Stimulated activated CD4-positive, alpha-beta T cell treated with anti-CD3 and anti-CD28 coated beads, Interleukin-2, amount 100 ng/mL, for 24 hours (primary cell): ENCODE results near the gene GINS2.
A peak's percentile ranks its signal among the peaks of the same experiment; 100 is the strongest.

Source experiments
- DNase-seq, 2 donors: peaks; one replicate each; pipeline ENCODE4 v3.0.0-alpha.2; 2020

The GINS2 gene

DNA sequence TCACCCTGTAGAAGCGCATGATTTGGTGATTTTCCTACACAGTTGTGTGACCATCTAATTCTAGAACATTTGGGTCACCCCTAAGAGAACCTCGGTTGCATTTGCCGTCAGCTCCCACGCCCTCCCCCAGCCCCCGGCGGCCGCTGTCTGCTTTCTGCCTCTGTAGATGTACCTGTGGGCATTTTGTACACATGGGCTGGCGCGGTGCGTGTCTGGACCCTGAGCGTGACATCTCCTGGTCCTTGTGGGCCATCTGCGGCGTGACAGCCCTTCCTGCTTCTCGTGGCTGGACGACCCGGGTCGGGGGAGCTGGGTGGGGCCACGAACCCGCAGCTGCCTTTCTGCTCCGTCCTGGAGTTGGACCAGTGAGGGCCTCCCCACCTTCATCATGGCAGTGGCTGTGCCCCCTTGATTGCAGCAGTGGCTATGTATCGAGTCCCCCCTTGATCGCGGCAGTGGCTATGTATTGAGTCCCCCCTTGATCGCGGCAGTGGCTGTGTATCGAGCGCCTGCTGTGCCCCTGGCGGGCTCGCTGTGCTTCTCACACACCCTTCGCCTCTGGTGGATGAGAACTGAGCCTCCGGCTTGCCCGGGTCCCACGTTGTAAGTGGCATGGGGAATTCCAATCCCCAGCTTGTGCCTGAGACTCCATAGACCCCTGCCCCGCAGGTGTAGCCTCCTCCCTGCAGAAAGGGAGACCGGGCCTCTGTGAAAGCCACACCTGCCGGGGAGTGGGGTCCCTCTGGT lies 51.5 kb downstream of the GINS2 start:
- no peak for DNase-seq

DNA sequence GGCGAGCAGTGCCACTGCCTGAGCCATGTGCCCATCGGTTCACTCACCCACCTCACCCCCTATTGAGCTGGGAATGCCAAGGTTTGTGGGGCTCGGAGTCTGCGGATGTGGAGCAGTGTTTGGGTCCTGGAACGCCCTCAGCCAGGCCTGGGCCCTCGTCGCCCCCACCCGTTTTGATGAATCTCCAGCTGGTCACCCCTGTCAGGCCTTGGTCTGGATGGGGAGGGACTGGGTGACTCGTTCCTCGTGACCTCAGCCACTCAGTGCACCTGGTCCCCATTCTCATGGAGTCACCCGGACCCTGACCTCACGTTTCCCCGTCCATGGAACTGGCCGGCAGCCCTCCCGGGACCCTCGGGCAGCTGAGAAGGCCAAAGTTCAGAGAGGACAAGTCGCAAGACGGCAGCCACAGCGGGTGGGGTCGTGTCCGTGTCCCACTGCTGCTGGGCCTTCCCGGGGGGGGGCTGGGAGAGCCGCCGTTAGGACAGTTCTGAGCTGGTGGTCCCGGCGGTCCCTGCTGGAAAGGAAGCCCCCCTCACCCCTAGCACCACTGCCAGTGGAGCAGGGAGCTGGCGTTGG lies 52.4 kb downstream of the GINS2 start:
- no peak for DNase-seq

- DNase-seq = no peak
These were observed 53.1 kb downstream of the GINS2 start for GRCh38 chr16:85635545-85636140.

DNA sequence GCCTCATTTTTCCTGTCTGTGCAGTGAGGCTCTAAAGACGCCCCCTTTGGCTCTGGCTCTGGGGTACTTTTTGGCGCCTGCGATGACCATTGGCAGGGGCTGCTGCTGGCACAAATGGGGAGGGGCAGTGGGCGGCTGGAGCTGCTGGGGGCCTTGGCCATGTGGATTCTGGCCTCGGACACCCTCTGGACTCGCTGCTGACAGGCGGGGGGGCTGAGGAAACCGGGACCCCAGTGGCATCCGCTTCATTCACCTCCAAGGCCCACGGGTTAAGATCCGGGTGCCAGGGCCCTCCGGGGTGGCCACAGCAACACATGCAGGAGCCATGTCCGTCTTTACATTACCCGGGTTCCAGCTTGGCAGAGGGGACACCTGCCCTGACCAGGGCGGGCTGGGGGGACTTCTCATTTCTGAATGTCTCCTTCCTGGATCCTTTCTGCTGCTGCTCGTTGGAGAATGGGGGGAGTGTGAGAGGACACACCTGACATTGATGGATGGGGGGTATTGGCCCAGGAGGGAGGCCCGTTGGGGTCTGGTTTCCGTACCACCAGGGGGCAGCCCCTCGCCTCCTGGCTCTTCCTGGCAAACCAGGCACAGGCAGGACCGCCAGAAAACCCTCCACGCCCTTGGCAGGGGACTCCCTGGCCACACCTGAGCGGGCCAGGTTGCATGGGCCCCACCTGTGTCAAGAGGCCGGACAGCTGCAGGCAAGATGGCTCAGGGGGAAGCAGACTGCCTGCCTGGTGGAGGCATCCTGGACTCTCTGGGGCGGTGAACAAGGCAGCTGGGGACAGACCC lies 53.8 kb downstream of the GINS2 start:
- no peak for DNase-seq

DNA sequence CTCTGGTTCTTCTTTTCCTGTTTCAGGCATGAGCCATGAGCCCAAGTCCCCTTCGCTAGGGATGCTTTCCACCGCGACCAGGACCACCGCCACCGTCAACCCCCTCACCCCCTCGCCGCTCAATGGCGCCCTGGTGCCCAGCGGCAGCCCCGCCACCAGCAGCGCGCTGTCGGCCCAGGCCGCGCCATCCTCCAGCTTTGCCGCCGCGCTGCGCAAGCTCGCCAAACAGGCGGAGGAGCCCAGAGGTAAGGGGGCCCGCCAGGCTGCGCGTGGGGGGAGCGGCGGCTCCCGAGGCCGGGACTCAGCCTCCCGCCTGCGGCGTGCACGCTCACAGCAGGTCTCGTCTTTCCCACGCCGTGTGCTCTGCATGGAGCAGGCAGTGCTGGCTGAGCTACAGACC lies 54.9 kb downstream of the GINS2 start:
- DNase-seq = no peak

DNA sequence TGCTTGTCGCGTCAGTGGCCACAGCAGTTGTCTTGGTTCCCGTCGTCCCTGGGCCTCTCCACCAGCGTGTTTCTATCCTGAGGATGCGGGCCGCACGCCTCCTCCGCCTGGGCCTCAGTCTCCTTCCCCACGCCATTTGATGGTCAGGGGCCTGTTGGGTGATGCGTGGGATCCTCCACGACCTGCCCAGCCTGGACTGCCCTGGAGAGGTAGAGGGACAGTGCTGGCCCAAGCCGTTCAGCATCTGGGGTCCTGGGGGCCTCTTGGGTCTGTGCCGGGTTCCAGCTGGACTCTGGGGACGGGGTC lies 55.4 kb downstream of the GINS2 start:
- DNase-seq = no peak

DNA sequence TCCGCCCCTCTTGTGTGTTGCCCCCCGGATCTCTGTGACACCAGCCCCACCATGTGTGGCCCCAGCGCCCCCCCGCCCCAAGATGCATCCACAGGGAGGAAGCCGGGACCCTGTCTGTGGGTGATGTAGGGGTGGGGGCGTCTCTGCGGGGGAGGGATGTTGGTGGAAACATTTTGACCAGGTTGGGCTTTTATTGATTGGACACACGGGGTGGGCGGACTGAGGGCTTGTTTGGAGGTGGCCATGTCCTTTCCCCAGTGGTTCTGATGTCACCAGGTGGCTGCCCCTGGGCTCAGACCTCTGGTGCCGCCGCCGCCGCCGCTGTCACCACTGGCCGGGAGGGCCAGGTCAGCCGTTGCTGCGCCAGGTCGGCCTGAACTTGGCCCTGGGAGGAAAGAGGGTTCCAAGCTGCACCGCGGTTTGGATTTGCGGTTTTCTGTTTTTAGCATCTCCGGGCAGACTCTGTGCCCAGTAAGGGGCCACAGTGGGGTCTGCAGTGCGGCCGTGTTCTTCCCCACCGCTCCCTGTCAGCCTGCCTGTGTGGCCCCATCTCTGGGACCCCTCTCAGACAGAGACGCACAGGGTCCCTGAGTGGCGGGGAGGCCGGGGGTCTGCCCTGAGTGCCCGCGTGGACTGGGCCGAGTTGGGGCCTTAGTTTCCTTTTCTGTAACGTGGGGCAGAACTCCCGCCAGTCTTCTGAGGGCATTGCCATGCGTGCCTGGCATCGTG lies 55.9 kb downstream of the GINS2 start:
- no peak for DNase-seq

GRCh38 chr16:85631802-85632393 lies 56.9 kb downstream of the GINS2 start:
- no peak for DNase-seq

GRCh38 chr16:85631230-85631629 lies 57.5 kb downstream of the GINS2 start:
- no peak for DNase-seq

DNA sequence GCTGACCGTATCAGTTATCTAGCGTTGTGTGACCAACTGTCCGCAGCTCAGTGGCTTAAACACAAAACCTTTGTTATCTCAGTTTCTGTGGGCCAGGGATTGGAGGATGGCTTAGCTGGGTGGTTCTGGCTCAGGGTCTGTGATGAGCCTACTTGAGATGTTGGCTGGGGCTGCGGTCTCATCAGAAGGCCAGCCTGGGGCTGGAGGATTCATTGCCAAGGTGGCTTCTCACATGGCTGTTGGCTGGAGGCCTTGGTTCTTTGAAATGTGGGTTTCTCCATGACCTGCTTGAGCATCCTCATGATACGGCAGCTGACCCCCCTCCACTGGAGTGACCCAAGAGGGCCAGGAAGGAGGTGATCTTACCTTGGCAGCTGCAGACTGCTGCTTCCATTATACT lies 58.9 kb downstream of the GINS2 start:
- no peak for DNase-seq

DNA sequence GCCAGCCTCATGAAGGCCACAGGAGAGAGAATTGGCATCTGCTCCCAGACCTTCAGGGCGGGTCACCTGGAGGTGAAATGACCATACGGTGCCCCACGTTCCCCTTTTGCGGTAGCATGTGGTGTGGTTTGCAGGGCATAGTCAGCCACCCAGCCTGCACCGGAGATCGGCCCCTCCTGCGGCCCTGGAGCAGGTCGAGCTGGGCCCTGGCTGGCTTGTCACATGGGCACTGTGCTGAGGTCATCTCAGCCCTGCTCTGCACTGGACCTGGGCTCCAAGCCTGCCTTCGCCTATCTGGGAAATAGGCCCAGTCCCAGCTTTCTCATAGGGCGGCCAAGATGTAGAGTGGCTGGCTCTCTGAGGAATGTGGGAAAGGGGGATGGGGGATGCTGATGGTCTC lies 59.4 kb downstream of the GINS2 start:
- DNase-seq = no peak

- DNase-seq = peak in 1 of 2 donors; percentile 30
These were observed 60.1 kb downstream of the GINS2 start for GRCh38 chr16:85628645-85629044.

DNA sequence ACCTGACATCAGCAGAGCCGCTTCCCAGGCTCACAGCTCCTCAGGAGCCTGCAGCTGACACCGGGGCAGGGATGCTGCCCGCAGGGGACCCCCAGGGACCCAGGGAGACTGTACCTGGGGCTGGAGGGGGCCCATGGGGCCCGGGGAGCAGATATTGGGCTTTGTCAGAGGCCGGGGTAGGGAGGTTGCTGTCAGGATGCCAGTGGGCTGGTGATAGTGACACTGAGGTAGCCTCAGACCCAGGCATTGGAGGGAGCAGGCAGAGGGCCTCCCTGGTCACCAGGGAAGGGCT lies 60.5 kb downstream of the GINS2 start:
- DNase-seq = no peak

- no peak for DNase-seq
These were observed 61.1 kb downstream of the GINS2 start for GRCh38 chr16:85627526-85628264.

DNA sequence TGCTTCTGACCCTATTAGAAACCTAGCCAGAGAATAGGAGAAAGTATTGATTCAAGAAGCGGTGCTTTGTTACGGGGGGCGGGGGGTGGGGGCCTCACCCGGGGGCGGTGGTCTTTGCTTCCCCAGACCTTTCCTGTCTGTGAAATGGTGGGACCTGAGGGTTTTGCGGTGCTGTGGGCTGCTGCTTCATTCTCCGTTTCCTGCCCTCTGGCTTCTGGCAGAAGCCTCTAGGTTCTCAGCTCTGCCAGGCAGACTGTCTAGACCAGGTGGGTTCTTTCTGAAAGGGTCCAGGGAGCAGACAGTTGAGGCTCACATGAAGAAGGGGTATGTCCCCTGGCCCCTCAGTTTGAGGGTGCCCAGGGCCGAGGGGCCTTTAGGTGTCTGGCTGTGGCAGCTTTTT lies 61.7 kb downstream of the GINS2 start:
- DNase-seq = no peak
